Globus pallidus (tissue), 1 donor: ENCODE data around the gene ZCCHC24.
"Not testable (repeated sequence)": the region's sequence is repeated elsewhere in the genome, so short reads cannot be mapped to it uniquely, and the experiment has no call there.

Experiments used
- DNase-seq: peaks from one replicate; pipeline ENCODE4 v3.0.0-alpha.2; 2015; ENCODE audit warnings: low spot score

ZCCHC24 gene

GRCh38 chr10:79346388-79347225 lies 98.8 kb downstream of the ZCCHC24 start:
- DNase-seq: no peak

- no peak for DNase-seq
These were observed 99.4 kb downstream of the ZCCHC24 start for GRCh38 chr10:79346012-79346340.

- DNase-seq: no peak
These were observed 100.0 kb downstream of the ZCCHC24 start for GRCh38 chr10:79345241-79346011.

GRCh38 chr10:79344502-79345195 lies 100.8 kb downstream of the ZCCHC24 start:
- no peak for DNase-seq

- no peak for DNase-seq
These were observed 102.4 kb downstream of the ZCCHC24 start for GRCh38 chr10:79342811-79343561.

GRCh38 chr10:79342295-79342761 lies 103.1 kb downstream of the ZCCHC24 start:
- DNase-seq: no peak

GRCh38 chr10:79340646-79341244 lies 104.7 kb downstream of the ZCCHC24 start:
- no peak for DNase-seq

GRCh38 chr10:79339266-79339665 lies 106.2 kb downstream of the ZCCHC24 start:
- no peak for DNase-seq

GRCh38 chr10:79337783-79338469 lies 107.5 kb downstream of the ZCCHC24 start:
- not testable (repeated sequence) for DNase-seq

GRCh38 chr10:79336739-79337138 lies 108.7 kb downstream of the ZCCHC24 start:
- no peak for DNase-seq

GRCh38 chr10:79336276-79336675 lies 109.1 kb downstream of the ZCCHC24 start:
- DNase-seq: no peak

GRCh38 chr10:79335470-79336235 lies 109.8 kb downstream of the ZCCHC24 start:
- peak; percentile 99 for DNase-seq

- DNase-seq: peak; percentile 92
These were observed 110.3 kb downstream of the ZCCHC24 start for GRCh38 chr10:79335094-79335469.

- DNase-seq: no peak
These were observed 110.9 kb downstream of the ZCCHC24 start for GRCh38 chr10:79334573-79334972.

- DNase-seq: no peak
These were observed 111.9 kb downstream of the ZCCHC24 start for GRCh38 chr10:79333513-79333912.

GRCh38 chr10:79332610-79333315 lies 112.7 kb downstream of the ZCCHC24 start:
- DNase-seq: not testable (repeated sequence)
